IMR-90 (cell line): ENCODE data around the gene SGSH. TPM values are rescaled to one million over a fixed set of nuclear protein-coding genes. Genes with fewer than 3 reads are reported as not detected.

Experiments used
- ATAC-seq: fragments of 200-7000 bp; cut with Tn5 transposase; 2 replicates; pipeline ENCODE4 v1.9.1; 2020; ENCODE audit warnings: low read depth, mild to moderate bottlenecking, moderate library complexity
- BruUV-seq: library from RNA; stranded (reverse); fragments of 400-500 nt; replicated peaks from 2 replicates; lab custom pipeline; 2021; lab: Mats Ljungman, UMichigan
- CTCF ChIA-PET: fragments of 300-600 bp; formaldehyde crosslinking; extraction: SDS; loops from one replicate; lab custom pipeline; 2021; ENCODE audit warnings: antibody characterized with exemption; lab: Yijun Ruan, JAX
- POLR2A ChIA-PET: fragments of 300-600 bp; sonication (Branson Sonifier 250); formaldehyde crosslinking; loops from one replicate; lab custom pipeline; 2022; ENCODE audit warnings: antibody characterized with exemption; ENCODE audit not compliant: unreplicated experiment; lab: Charles Lee
- DNase-seq: peaks from one replicate; pipeline ENCODE4 v3.0.0; 2013
- H2AFZ ChIP-seq: replicated peaks from 2 replicates; pipeline ENCODE3; 2013; ENCODE audit warnings: low read length, mild to moderate bottlenecking; ENCODE audit not compliant: poor library complexity
- H2AK5ac ChIP-seq: 2 replicates; pipeline ENCODE4 v1.6.1; 2013; ENCODE audit warnings: low read depth, low read length, inconsistent platforms
- H2AK9ac ChIP-seq: replicated peaks from 2 replicates; pipeline ENCODE3; 2013; ENCODE audit warnings: mild to moderate bottlenecking, low read depth, low read length, moderate library complexity; ENCODE audit not compliant: poor library complexity
- H2BK120ac ChIP-seq: 2 replicates; pipeline ENCODE4 v1.6.1; 2013; ENCODE audit warnings: low read depth, low read length, inconsistent platforms
- H2BK15ac ChIP-seq: 3 replicates; pipeline ENCODE4 v1.6.1; 2013; ENCODE audit warnings: low read depth, low read length, inconsistent platforms
- H2BK20ac ChIP-seq: 2 replicates; pipeline ENCODE4 v1.6.1; 2013; ENCODE audit warnings: low read depth, mild to moderate bottlenecking, inconsistent platforms, low read length, moderate library complexity
- H2BK5ac ChIP-seq: 2 replicates; pipeline ENCODE4 v1.6.1; 2013; ENCODE audit warnings: mild to moderate bottlenecking, low read depth, low read length, inconsistent platforms; ENCODE audit not compliant: poor library complexity, severe bottlenecking
- H3K14ac ChIP-seq: replicated peaks from 2 replicates; pipeline ENCODE4 v1.6.1; 2013; ENCODE audit warnings: low read depth, low read length, inconsistent platforms
- H3K18ac ChIP-seq: 2 replicates; pipeline ENCODE4 v1.6.1; 2013; ENCODE audit warnings: low read depth, low read length, control low read depth
- H3K23ac ChIP-seq: 2 replicates; pipeline ENCODE4 v1.6.1; 2013; ENCODE audit warnings: low read depth, low read length, inconsistent platforms
- H3K27ac ChIP-seq: 2 replicates; pipeline ENCODE4 v1.5.1; 2013; ENCODE audit warnings: mild to moderate bottlenecking, control low read depth, low read length; ENCODE audit not compliant: insufficient read depth
- H3K27me3 ChIP-seq: 2 replicates; pipeline ENCODE4 v1.6.1; 2013; ENCODE audit warnings: low read length; ENCODE audit not compliant: control insufficient read depth, insufficient read depth
- H3K36me3 ChIP-seq: 2 replicates; pipeline ENCODE4 v1.6.1; 2013; ENCODE audit warnings: low read length, mixed read lengths; ENCODE audit not compliant: control insufficient read depth, insufficient read depth
- H3K4ac ChIP-seq: 2 replicates; pipeline ENCODE4 v1.6.1; 2013; ENCODE audit warnings: low read depth, low read length, inconsistent platforms
- H3K4me1 ChIP-seq: 2 replicates; pipeline ENCODE4 v1.6.1; 2013; ENCODE audit warnings: low read length, mixed read lengths; ENCODE audit not compliant: control insufficient read depth, insufficient read depth
- H3K4me2 ChIP-seq: 2 replicates; pipeline ENCODE4 v1.6.1; 2013; ENCODE audit warnings: low read depth, mild to moderate bottlenecking, control low read depth, low read length, moderate library complexity
- H3K4me3 ChIP-seq: 2 replicates; pipeline ENCODE4 v1.5.1; 2013; ENCODE audit warnings: low read depth, mild to moderate bottlenecking, control low read depth, low read length, moderate library complexity; ENCODE audit not compliant: insufficient read depth
- H3K56ac ChIP-seq: 2 replicates; pipeline ENCODE4 v1.6.1; 2013; ENCODE audit warnings: low read length, inconsistent platforms; ENCODE audit not compliant: insufficient read depth; ENCODE audit errors: extremely low read depth
- H3K79me1 ChIP-seq, 2 experiments: 2 replicates each; pipeline ENCODE4 v1.6.1; 2013; ENCODE audit warnings: low read length in 2 of 2, inconsistent platforms in 1 of 2, low read depth in 1 of 2
- H3K9ac ChIP-seq: 2 replicates; pipeline ENCODE4 v1.6.1; 2013; ENCODE audit warnings: low read depth, low read length, control low read depth
- H3K9me1 ChIP-seq: 2 replicates; pipeline ENCODE4 v1.6.1; 2013; ENCODE audit warnings: low read length, inconsistent platforms; ENCODE audit not compliant: insufficient read depth
- H3K9me3 ChIP-seq: 2 replicates; pipeline ENCODE4 v1.6.1; 2013; ENCODE audit warnings: low read length; ENCODE audit not compliant: control insufficient read depth, insufficient read depth
- H4K20me1 ChIP-seq: 2 replicates; pipeline ENCODE4 v1.6.1; 2013; ENCODE audit warnings: low read length, inconsistent platforms; ENCODE audit not compliant: insufficient read depth
- H4K5ac ChIP-seq: 2 replicates; pipeline ENCODE4 v1.6.1; 2013; ENCODE audit warnings: mild to moderate bottlenecking, low read depth, low read length, control low read depth
- H4K8ac ChIP-seq, 2 experiments: 2 replicates each; pipeline ENCODE4 v1.6.1; 2013; ENCODE audit warnings: low read depth in 2 of 2, low read length in 2 of 2, control low read depth in 1 of 2, inconsistent platforms in 1 of 2
- H4K91ac ChIP-seq: 2 replicates; pipeline ENCODE4 v1.6.1; 2013; ENCODE audit warnings: low read depth, low read length, inconsistent platforms; ENCODE audit not compliant: insufficient read depth
- BHLHE40 ChIP-seq: fragments of 150-350 bp; IDR thresholded peaks from 2 replicates; pipeline ENCODE4 v1.6.1; 2016; ENCODE audit warnings: mild to moderate bottlenecking, low read depth, low read length
- CEBPB ChIP-seq: IDR thresholded peaks from 2 replicates; pipeline ENCODE4 v1.6.1; 2012; ENCODE audit warnings: low read depth, low read length, improper control_type of control experiment
- CHD1 ChIP-seq: IDR thresholded peaks from 2 replicates; pipeline ENCODE4 v1.6.1; 2012; ENCODE audit warnings: low read depth, low read length, improper control_type of control experiment
- FOS ChIP-seq: fragments of 150-350 bp; IDR thresholded peaks from 2 replicates; pipeline ENCODE4 v1.6.1; 2016; ENCODE audit warnings: low read depth, low read length
- MAFK ChIP-seq: IDR thresholded peaks from 2 replicates; pipeline ENCODE4 v1.6.1; 2012; ENCODE audit warnings: low read depth, low read length, improper control_type of control experiment
- MAZ ChIP-seq: IDR thresholded peaks from 2 replicates; pipeline ENCODE4 v1.6.1; 2012; ENCODE audit warnings: low read depth, mild to moderate bottlenecking, low read length, improper control_type of control experiment, moderate library complexity, borderline replicate concordance
- MXI1 ChIP-seq: IDR thresholded peaks from 2 replicates; pipeline ENCODE4 v1.6.1; 2012; ENCODE audit warnings: low read depth, mild to moderate bottlenecking, low read length, moderate library complexity, borderline replicate concordance
- NFE2L2 ChIP-seq: fragments of 150-350 bp; IDR thresholded peaks from 2 replicates; pipeline ENCODE4 v1.6.1; 2016; ENCODE audit warnings: low read depth, mild to moderate bottlenecking, low read length
- POLR2A ChIP-seq: IDR thresholded peaks from 2 replicates; pipeline ENCODE4 v1.6.1; 2012; ENCODE audit warnings: mild to moderate bottlenecking, low read depth, low read length
- RAD21 ChIP-seq: IDR thresholded peaks from 2 replicates; pipeline ENCODE4 v1.6.1; 2012; ENCODE audit warnings: low read length, improper control_type of control experiment
- RCOR1 ChIP-seq: IDR thresholded peaks from 2 replicates; pipeline ENCODE4 v1.6.1; 2012; ENCODE audit warnings: mild to moderate bottlenecking, low read length, improper control_type of control experiment; ENCODE audit not compliant: insufficient replicate concordance
- RFX5 ChIP-seq: IDR thresholded peaks from 2 replicates; pipeline ENCODE4 v1.8.0; 2012; ENCODE audit warnings: low read depth, mild to moderate bottlenecking, low read length, moderate library complexity
- SMC3 ChIP-seq: fragments of 150-350 bp; IDR thresholded peaks from 2 replicates; pipeline ENCODE4 v1.6.1; 2016; ENCODE audit warnings: low read depth, mild to moderate bottlenecking, antibody characterized with exemption, low read length, moderate library complexity
- WGBS, 2 experiments: methylation state at CpG; one replicate each; pipeline versions ENCODE4 v1.1.5 to v1.1.7; 2013; ENCODE audit warnings: missing lambda C conversion rate in 2 of 2; ENCODE audit not compliant: insufficient read length in 1 of 2; ENCODE audit errors: extremely low coverage in 2 of 2; 5-methylcytosine and 5-hydroxymethylcytosine counted together
- dilution Hi-C: fragments of 300-500 bp; cut with HindIII; formaldehyde crosslinking; loops from one replicate; pipeline ENCODE4 v1.14.3; 2018; ENCODE audit warnings: low sequenced_read_pairs; ENCODE audit not compliant: unreplicated experiment
- in situ Hi-C: fragments of 300-500 bp; cut with MboI; formaldehyde crosslinking; loops from 3 replicates; pipeline ENCODE4 v1.14.3; 2019; ENCODE audit warnings: low sequenced_read_pairs, inconsistent platforms, mixed read lengths
- intact Hi-C: fragments of 100-400 bp; cut with micrococcal nuclease; formaldehyde crosslinking; loops from 2 replicates; pipeline ENCODE4 v1.10.0; 2022
- polyA plus RNA-seq, 3 experiments: library from polyadenylated mRNA; depleted of rRNA; stranded (reverse); fragments of >200 nt; gene quantifications; 2 replicates each; pipeline ENCODE4 v1.2.3, GENCODE V29; 2012; ENCODE audit warnings: low replicate concordance in 1 of 3
- total RNA-seq: library from RNA; depleted of rRNA; stranded (reverse); fragments of >200 nt; gene quantifications from 2 replicates; pipeline ENCODE4 v1.2.3, GENCODE V29; 2012
- TF ChIP-seq, protein P1 (sequence below): conservative IDR thresholded peaks from 2 replicates; pipeline ENCODE4 v1.5.1; 2012; ENCODE audit warnings: mild to moderate bottlenecking, low read depth, low read length, improper control_type of control experiment
- TF ChIP-seq, protein P2 (sequence below): fragments of 150-350 bp; IDR thresholded peaks from 2 replicates; pipeline ENCODE4 v1.6.1; 2016; ENCODE audit warnings: low read depth, mild to moderate bottlenecking, low read length, moderate library complexity, borderline replicate concordance

SGSH gene
- total and polyA plus RNA-seq, 2 of the 4 experiments (the other 2 are of a cell fraction): 3.0 to 41.5 TPM

DNA sequence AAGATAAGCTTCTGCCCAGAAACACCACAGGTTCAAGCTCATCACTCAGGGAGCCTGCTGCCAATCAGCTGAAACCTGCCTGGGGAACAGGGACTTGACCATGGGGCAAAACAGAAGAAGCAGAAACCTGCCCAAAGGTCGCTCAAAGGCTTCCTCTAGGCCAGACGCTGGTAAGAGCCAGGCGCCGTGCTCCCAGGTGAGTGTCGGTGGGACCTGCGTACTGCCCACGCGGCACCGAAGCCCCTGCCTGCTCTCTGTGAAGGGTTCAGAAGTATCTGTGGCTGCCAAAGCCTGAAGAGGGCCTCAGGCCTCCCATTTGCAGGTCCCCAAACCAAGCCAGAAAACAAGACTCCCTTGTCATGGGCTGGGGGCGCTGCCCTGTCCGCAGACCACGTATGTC, 10.4 kb downstream of the SGSH start:
- DNase-seq (no peak), ATAC-seq (no peak)
- Histone ChIP-seq H2BK120ac (no peak overlapping the region), H4K20me1 (peaks cover 3% of the 10 kb centered on the region), H2BK5ac (no peak overlapping the region), H3K9me3 (no peaks in the 10 kb centered on the region), H3K18ac (no peak overlapping the region), H4K5ac (no peak overlapping the region), H2BK15ac (no peak overlapping the region), H4K8ac (no peak overlapping the region), H3K9me1 (peaks cover 5% of the 10 kb centered on the region; the same call in 1 of the 2 replicates), H3K36me3 (peaks cover 59% of the 10 kb centered on the region), H3K79me1 (no peaks in the 10 kb centered on the region), H3K14ac (no peak overlapping the region), H2AK5ac (no peak overlapping the region), H3K56ac (no peak overlapping the region), H3K4me2 (no peak overlapping the region), H2AK9ac (peak overlapping the region; percentile 15), H3K4me1 (no peaks in the 10 kb centered on the region), H3K23ac (no peak overlapping the region), H3K4me3 (no peak overlapping the region), H2AFZ (no peak overlapping the region), H2BK20ac (no peak overlapping the region), H3K9ac (no peak overlapping the region), H3K27ac (no peak overlapping the region), H3K27me3 (no peaks in the 10 kb centered on the region), H4K91ac (no peak overlapping the region), H3K4ac (no peak overlapping the region)
- ChIA-PET CTCF (no interaction called here), POLR2A (no interaction called here)
- TF ChIP-seq POLR2A (no peak), CHD1 (no peak), RFX5 (no peak), FOS (no peak), RCOR1 (no peak), BHLHE40 (no peak), CEBPB (no peak), MAZ (no peak), NFE2L2 (no peak), RAD21 (no peak), MAFK (no peak), SMC3 (no peak), MXI1 (no peak)
- TF ChIP-seq, protein P1, sequence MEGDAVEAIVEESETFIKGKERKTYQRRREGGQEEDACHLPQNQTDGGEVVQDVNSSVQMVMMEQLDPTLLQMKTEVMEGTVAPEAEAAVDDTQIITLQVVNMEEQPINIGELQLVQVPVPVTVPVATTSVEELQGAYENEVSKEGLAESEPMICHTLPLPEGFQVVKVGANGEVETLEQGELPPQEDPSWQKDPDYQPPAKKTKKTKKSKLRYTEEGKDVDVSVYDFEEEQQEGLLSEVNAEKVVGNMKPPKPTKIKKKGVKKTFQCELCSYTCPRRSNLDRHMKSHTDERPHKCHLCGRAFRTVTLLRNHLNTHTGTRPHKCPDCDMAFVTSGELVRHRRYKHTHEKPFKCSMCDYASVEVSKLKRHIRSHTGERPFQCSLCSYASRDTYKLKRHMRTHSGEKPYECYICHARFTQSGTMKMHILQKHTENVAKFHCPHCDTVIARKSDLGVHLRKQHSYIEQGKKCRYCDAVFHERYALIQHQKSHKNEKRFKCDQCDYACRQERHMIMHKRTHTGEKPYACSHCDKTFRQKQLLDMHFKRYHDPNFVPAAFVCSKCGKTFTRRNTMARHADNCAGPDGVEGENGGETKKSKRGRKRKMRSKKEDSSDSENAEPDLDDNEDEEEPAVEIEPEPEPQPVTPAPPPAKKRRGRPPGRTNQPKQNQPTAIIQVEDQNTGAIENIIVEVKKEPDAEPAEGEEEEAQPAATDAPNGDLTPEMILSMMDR: no peak
- TF ChIP-seq, protein P2, sequence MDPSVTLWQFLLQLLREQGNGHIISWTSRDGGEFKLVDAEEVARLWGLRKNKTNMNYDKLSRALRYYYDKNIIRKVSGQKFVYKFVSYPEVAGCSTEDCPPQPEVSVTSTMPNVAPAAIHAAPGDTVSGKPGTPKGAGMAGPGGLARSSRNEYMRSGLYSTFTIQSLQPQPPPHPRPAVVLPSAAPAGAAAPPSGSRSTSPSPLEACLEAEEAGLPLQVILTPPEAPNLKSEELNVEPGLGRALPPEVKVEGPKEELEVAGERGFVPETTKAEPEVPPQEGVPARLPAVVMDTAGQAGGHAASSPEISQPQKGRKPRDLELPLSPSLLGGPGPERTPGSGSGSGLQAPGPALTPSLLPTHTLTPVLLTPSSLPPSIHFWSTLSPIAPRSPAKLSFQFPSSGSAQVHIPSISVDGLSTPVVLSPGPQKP: no peak
- no TSS peak for BruUV-seq
- WGBS, 2 experiments: 90% methylated on average over 8 of the region's 12 CpGs; no CpG with 5 or more reads in 1 of the 2 experiments
- in situ Hi-C loops: no loop called here
- dilution Hi-C loops: no loop called here
- intact Hi-C loops: no loop called here
